Putamen (tissue), 1 donor: ENCODE measurements around the gene MTX1.
"Not testable (repeated sequence)": the region's sequence is repeated elsewhere in the genome, so short reads cannot be mapped to it uniquely, and the experiment has no call there.

Experiments
- DNase-seq: peaks from one replicate; pipeline ENCODE4 v3.0.0-alpha.2; 2016; ENCODE audit warnings: low spot score

The MTX1 gene

GRCh38 chr1:155189926-155190325 lies 18.6 kb upstream of the MTX1 start:
- DNase-seq: not testable (repeated sequence)

DNA sequence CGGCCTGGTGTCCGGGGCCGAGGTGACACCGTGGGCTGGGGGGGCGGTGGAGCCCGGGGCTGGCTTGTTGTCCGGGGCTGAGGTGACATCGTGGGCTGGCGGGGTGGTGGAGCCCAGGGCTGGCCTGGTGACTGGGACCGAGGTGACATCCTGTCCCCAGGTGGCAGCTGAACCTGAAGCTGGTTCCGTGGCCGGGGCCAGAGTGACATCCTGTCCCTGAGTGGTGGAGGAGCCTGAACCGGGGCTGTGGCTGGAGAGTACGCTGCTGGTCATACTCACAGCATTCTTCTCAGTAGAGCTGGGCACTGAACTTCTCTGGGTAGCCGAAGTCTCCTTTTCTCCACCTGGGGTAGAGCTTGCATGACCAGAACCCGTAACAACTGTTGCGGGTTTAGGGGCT lies 16.6 kb upstream of the MTX1 start:
- DNase-seq: no peak

DNA sequence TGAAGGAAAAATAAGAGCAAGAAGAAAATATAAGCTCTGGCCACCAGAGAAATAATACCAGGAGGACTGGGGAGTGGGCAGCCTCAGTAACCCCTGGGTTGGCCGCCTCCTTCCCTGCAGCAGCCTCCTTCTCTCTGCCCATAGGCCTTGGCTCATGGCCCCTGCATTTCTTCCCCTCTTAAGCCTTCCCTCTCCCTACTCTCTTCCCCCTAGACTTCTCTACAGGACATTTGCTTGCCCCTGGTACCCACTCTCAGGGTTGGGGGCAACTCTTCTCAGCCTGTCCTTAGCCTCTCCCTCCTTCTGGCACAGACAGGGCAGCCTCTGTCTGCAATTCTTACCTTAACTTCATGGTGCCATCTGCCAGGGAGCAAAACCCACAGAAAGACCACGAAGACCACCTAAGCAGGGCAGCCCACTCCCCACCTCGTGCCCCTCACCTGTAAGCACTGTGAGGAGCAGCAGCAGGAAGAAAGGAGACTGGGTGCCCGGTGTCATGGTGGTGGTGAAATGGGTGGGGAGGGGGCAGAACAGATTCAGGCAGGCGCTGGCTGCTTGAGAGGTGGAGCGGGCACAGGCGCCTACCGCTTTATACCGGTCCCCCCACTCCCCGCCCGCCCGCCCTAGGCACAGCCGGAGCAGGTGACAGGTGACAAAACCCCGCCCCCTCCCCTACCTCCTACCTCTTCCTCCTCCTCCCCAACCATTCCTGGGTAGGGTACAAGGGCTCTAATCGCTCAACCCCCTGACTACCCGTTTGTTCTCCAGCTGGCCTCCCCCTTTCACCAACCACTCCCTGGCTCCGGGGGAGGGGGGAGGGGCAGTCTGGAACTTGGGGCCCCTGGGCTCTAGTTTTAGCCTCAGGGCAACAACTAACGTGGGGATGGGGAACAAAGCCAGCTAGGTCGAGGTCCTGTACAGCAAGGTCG lies 15.9 kb upstream of the MTX1 start:
- no peak for DNase-seq

DNA sequence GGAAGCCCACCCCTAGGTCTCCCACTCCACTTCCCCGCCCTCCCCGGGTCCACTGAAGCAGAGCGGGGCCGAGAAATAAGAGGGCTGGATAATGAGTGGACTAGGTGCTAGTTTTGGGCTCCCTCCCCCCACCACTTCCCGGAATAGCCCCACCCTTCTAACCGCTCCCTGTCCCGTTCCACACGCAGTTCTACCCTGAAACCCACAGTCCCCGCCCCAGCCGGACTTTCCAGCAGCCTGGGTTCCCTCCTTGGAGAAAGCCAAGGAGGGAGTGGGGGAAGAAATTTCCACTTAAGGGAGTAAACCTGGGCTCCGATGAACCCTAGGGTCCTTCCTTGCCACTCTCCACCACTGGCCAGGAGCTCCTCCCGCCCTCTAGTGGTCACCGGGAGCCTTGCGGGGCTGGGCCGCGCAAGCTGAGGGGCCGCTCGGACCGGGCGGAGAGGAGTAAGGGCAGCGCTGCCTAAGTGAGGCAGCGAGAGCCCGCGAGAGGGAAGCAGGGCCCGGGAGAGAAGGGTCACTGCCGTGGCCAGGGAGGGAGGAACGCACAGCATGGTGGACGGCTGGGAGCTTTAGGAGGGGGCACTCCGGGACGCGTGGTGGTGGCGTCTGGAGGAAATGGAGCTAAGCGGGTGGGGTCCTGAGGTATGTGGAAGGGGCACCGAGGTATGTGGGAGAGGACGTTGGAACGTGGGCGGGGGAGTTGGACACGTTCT lies 15.1 kb upstream of the MTX1 start:
- peak; percentile 52 for DNase-seq

DNA sequence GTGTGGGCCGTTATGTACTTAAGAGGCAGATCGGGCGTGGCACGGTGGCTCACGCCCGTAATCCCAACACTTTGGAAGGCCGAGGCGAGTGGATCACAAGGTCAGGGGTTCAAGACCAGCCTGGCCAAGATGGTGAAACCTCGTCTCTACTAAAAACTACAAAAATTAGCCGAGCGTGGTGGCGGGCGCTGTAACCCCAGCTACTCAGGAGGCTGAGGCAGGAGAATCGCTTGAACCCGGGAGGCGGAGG lies 14.6 kb upstream of the MTX1 start:
- DNase-seq: not testable (repeated sequence)

DNA sequence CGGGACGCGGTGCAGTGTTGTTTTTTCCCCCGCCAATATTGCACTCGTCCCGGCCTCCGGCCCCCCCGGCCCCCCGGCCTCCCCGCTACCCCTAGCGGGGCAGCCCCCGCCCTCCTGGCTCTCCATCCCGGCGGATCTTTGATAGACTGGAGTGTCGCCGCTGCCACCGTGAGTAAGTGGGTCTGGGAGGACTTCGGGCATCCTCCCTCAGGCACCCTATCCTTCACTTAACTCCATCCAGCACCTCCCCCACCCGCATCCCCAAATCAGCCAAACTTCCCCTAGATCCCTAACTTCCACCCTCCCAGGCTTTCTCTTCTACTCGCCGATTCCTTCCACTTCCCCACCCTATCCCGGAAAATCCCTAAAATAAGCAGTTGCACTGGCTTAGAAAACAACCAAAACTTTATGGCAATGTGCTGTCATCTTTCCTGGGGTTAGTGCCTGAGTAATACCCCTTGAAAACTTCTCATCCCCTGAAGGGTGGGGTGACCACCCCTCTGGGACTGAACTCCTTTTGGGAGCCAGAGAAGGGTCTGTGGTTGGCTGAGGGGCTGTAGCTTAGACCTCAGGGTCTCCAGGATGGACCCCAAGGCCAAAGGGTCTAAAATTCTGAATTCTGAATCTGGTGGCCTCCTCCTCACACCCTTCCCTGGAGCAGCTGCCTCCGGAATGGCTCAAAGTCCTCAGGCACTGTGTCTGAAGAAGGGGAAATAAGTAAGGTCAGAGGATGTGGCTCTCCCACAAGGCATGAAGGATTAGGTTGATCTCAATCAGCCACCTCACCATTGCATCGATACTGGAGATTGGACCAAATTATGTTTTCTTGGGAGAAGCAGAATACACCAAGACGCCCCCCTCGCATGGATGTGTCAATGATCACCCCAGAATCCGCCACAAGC lies 13.0 kb upstream of the MTX1 start:
- no peak for DNase-seq

GRCh38 chr1:155196103-155196892 lies 12.2 kb upstream of the MTX1 start:
- DNase-seq: peak; percentile 79

DNA sequence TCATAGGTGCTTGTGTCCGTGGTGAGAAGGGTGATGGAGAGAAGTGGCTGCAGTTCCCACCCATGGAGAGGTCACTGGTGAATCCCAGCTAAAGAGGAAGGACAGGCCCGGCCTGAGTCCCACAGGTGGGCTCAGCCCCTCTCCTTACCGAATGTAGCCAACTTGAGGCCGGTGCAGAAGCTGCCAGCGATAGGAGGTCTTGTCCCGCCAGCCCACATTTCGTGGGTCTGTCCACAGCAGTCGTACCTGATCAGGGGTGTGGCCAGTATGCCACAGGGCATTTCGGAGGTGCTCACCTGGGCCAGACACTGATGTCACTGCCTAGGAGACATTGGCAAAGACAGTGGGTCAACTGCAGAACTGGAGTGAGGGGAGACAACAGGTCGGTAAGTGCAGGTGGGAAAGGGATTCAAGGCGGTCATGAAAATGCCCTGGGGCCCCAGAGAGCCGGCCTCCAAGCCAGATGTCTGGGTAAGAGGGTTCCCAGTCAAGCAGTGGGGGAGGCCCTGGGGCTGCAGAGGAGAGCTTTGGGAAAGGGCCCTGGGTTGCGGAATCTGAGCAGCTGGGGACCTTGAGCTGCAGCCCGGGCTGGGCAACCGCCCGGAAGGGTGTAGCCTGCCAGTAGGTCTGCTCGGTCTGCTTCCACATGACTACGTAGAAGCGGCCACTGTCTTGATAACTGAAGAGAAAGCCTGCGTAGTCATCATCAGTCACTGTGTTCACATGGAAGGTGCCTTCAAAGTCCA lies 11.4 kb upstream of the MTX1 start:
- no peak for DNase-seq

DNA sequence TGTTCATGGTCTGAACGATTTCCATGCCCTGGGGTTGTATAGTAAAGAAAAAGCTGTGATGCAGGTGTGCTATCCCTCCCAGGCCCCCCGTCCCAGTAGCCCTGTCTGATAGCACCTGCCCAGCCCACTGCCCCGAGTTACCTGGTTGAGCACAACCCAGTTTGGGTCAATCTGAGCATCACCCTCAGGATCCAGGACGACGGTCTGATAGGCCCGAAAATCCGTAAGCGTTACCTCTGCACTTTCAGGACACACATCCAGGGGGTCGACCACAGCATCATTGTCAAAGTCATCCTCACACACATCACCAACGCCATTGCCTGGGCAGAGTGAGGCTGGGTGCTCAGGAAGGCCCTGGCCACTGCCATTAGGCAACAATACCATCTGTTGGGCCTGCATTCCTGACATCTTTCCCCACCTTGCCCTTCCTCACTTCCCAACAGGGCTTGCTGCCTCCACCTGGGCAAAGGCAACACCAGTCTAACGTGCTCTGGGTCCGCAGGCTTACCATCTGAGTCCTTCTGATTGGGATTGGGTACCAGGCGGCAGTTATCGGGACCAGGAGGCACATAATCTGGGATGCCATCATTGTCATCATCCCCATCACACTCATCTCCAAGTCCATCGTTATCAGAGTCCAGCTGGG lies 10.5 kb upstream of the MTX1 start:
- DNase-seq: no peak

DNA sequence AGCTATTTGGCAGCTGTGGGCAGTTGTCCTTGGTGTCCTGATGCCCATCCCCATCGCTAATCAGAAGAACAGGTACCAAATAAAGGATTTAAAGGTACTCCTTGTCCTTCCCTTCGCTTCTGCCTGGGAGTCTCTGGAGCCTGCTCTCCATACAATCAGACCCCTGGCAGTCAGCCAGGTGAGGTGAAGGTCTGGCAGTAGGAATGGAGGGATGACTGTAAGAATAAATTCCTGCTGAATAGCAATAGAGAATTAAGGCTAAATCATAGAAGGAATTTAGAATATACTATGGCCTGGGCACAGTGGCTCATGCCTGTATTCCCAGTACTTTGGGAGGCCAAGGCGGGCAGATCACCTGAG lies 10.0 kb upstream of the MTX1 start:
- DNase-seq: no peak

DNA sequence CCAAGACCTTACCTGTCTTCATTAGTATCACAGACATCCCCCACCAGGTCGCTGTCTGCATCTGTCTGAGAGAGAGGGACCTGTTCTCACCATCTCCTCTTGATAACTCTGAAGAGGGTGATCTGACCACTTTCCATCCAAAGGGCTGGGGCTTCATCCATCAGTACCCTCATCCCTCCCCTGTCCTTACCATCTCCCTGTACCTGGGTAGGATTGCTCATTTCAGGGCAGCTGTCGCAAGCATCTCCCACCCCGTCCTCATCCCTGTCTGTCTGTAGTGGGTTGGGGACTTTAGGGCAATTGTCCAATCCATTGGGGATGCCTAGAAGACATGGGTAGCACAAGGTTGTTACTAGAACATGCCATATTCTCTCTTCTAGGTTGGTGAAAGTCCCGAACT lies 8.7 kb upstream of the MTX1 start:
- no peak for DNase-seq

DNA sequence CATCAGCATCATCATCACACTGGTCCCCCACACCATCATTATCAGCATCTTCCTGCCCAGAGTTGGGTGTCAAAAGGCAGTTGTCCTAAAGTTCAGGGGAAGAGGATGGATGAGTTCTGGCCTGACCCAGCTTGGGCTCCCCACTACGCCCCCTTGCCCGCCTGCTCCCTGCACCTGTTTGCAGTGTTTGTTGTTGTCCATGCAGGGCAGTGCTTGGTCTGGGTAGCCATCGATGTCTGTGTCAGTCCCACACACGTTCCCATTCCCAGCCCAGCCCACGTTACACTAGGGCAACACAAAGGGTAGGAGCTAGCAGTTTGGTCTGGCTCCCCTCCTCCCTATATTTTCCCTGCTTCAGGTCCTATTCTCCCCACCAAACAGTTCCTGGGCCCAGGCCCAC lies 7.6 kb upstream of the MTX1 start:
- DNase-seq: no peak

DNA sequence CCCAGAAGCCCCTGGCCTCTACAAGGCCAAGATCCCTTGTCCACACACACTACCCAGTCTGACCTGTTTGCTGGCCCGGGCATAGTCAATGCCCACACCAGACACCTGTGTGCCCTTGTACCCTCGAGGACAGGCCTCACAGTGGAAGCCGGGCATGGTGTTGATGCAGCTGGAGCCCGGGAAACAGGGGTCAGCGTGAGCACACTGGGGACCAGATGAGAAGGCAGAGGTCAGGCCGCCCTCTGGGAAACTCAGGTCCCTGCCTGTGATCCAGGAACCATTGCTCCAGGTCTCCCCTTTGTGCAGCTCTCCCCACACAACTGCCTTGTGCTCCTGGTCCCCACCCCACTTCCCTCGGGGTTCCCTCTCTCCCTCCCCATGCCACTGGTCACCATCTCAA lies 6.3 kb upstream of the MTX1 start:
- DNase-seq: no peak

DNA sequence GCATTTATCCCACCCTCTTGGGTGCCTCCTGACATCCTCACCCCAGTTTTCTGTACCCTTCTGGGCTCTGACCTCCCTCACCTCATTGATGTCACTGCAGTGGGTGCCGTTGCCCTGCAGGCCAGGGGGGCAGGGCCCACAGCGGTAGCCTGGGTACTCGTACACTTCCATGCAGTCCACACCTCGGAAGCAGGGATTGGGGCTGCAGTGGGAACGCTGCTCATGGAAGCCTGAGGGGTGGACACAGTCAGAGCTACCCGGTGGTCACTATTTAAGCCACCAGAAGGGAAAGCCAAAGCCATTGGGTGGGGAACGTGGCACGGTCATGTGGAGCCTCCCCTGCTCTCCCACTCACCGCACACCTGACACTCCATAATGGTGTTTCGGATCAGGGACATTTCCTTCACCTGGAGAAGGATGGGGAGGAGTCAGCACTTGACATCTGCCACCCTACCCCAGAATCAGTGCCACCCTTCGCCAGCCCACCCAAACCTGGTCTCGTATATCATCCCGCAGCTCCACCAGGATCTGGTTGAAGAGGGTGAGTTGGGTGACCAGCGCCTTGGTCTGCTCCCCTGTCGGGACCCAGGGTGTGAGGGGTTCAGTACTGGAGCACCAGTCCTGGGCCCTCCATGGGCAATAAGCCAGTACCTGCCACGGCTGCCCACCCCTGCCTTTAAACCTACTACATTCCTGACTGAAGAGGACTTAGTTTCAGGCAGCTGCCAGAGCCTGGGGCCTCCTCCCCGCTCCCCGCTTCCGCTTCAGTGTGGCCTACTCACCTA lies 5.6 kb upstream of the MTX1 start:
- no peak for DNase-seq

DNA sequence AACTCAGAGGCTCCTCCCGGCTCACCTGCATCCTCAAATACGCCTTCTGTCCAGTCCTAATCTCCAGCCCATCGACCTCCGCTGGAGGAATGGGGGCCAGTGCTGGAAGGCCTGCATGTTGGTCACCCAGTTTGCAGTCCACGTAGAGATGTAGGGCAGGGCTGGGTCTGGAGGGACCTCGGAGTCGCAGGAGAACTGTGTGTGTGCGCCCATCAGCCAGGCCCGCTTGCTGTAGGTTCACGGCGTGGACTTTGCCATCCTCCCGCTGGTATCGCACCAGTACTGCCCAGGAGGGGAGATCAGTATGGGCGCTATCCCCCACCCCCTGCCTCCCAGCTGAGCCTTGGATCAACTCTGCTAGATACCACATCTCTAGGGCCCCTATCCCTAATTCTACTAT lies 3.5 kb upstream of the MTX1 start:
- DNase-seq: no peak

DNA sequence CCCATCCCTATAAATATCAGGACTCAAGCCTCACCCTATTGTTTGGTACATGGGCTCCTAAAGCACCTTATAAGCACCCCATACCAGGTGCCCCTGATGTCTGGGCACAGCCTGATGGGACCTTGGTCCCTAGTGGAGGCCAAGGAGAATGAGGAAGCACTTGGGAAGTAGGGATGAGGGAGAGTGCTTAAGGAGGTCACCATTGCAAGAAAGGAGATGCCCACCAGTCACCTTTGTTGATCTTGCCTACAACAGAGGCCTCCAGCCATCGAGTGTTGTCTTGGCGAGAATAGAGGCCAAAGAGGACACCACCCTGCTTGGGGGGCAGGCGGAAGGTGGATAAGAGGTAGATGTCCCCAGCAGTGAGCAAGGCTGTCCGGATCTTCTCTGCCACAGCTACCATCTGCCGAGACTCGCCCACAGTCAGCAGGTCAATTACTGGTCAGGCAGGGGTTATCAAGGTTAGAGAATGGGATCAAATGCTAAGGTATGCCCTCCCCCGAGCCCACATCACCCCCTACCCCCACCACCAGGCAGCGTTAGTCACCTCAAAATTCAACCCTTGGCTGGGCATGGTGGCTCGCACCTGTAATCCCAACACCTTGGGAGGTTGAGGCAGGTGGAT lies 2.4 kb upstream of the MTX1 start:
- DNase-seq: no peak

- peak; percentile 70 for DNase-seq
These were observed 1.3 kb upstream of the MTX1 start for GRCh38 chr1:155206891-155207805.

- peak; percentile 57 for DNase-seq
These were observed 522 bp upstream of the MTX1 start, which contains the start of gene THBS3 for GRCh38 chr1:155207806-155208540. Gene THBS3 (minus strand): TSS chr1:155207897. CDS start chr1:155207876, 21 bp downstream.
